Cerebellar nuclear complex (tissue), 1 donor: ENCODE measurements around the gene PKIB.
"Not testable (repeated sequence)": the region's sequence is repeated elsewhere in the genome, so short reads cannot be mapped to it uniquely, and the experiment has no call there.

Experiments
- DNase-seq, 2 experiments: peaks; one replicate each; lab custom pipeline; 2025; lab: John Stamatoyannopoulos, UW

The PKIB gene

GRCh38 chr6:122609881-122610689 is at the start of gene PKIB:
Gene PKIB, plus strand, starts transcription at chr6:122610405. Its CDS starts 107,390 bp downstream, at chr6:122717795.
- DNase-seq, result peak in 1 of 2 experiments; percentile 42

GRCh38 chr6:122563364-122564052 is 46.7 kb upstream of the PKIB start:
- no peak for DNase-seq

- no peak for DNase-seq
Measured at GRCh38 chr6:122564230-122564629, 46.0 kb upstream of the PKIB start.

GRCh38 chr6:122565708-122566107 is 44.5 kb upstream of the PKIB start:
- no peak for DNase-seq

- no peak for DNase-seq
Measured at GRCh38 chr6:122567034-122567433, 43.2 kb upstream of the PKIB start.

GRCh38 chr6:122568350-122568749 is 41.9 kb upstream of the PKIB start:
- no peak for DNase-seq

GRCh38 chr6:122568797-122569221 is 41.4 kb upstream of the PKIB start:
- DNase-seq, result no peak

GRCh38 chr6:122569230-122569771 is 40.9 kb upstream of the PKIB start:
- no peak for DNase-seq

- no peak for DNase-seq
Measured at GRCh38 chr6:122571888-122572287, 38.3 kb upstream of the PKIB start.

GRCh38 chr6:122576888-122577287 is 33.3 kb upstream of the PKIB start:
- DNase-seq, result no peak

- no peak for DNase-seq
Measured at GRCh38 chr6:122578961-122579360, 31.2 kb upstream of the PKIB start.

GRCh38 chr6:122580737-122581136 is 29.5 kb upstream of the PKIB start:
- no peak for DNase-seq

- DNase-seq, result no peak
Measured at GRCh38 chr6:122589115-122589514, 21.1 kb upstream of the PKIB start.

- DNase-seq, result not testable (repeated sequence)
Measured at GRCh38 chr6:122598295-122598694, 11.9 kb upstream of the PKIB start.

GRCh38 chr6:122604676-122605075 is 5.5 kb upstream of the PKIB start:
- no peak for DNase-seq

GRCh38 chr6:122610690-122611455 is 668 bp downstream of the PKIB start:
- DNase-seq, result peak in 1 of 2 experiments; percentile 60

GRCh38 chr6:122612838-122613237 is 2.6 kb downstream of the PKIB start:
- DNase-seq, result no peak

GRCh38 chr6:122614303-122614702 is 4.1 kb downstream of the PKIB start:
- no peak for DNase-seq

- DNase-seq, result no peak
Measured at GRCh38 chr6:122615409-122615808, 5.2 kb downstream of the PKIB start.

GRCh38 chr6:122616877-122617276 is 6.7 kb downstream of the PKIB start:
- no peak for DNase-seq

GRCh38 chr6:122619309-122619708 is 9.1 kb downstream of the PKIB start:
- DNase-seq, result no peak

- DNase-seq, result no peak
Measured at GRCh38 chr6:122620428-122620827, 10.2 kb downstream of the PKIB start.
